ENCODE measurements around the gene LRP5. TPM values are rescaled to one million over a fixed set of nuclear protein-coding genes. Genes with fewer than 3 reads are reported as not detected.
"Not testable (repeated sequence)": the region's sequence is repeated elsewhere in the genome, so short reads cannot be mapped to it uniquely, and the experiment has no call there.

Gene LRP5
- polyA plus RNA-seq, 5 donors: 44.5 to 82.3 (median 60.7) TPM

DNA sequence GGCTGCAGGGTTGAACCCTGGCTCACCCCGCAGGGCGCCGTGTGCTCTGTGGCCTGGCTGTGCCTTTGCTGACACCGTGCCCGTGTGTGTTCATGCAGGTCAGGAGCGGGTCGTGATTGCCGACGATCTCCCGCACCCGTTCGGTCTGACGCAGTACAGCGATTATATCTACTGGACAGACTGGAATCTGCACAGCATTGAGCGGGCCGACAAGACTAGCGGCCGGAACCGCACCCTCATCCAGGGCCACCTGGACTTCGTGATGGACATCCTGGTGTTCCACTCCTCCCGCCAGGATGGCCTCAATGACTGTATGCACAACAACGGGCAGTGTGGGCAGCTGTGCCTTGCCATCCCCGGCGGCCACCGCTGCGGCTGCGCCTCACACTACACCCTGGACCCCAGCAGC lies 101.2 kb downstream of the LRP5 start:
- DNase-seq: no peak

GRCh38 chr11:68414496-68415221 lies 102.3 kb downstream of the LRP5 start:
- peak in 1 of 2 donors; percentile 25 for DNase-seq

DNA sequence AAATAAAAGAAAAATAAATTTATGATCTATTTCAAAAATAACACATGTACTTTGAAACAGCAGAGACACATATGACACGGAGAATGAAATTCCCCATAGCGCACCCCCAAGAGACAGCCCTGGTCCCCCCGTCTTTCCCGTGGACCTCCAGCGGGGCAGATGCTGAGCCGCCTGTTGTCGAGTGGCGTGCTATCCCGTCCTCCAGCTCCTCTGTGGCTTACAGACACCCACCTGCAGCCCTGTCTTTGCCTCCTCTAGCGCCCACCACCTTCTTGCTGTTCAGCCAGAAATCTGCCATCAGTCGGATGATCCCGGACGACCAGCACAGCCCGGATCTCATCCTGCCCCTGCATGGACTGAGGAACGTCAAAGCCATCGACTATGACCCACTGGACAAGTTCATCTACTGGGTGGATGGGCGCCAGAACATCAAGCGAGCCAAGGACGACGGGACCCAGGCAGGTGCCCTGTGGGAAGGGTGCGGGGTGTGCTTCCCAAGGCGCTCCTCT lies 103.7 kb downstream of the LRP5 start:
- DNase-seq: no peak

DNA sequence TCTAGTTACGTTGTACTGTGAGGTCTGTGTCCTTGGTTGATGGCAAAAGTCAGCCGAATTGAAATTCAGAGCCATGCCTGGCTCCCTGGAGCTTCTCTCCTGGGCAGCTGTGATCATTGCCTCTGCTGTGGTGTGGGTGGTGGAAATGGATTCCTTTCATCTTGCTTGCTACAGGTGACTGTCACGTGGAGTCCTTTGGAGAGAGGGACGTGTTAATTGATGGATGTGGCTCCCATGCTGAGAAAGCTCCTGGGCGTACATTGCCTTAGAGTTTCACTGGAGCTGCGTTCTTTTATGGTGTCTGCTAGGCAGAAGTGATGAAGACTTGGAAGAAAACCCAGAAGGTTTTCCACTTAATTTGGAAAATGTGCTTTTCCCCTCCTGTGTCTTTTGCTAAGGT lies 106.3 kb downstream of the LRP5 start:
- DNase-seq: no peak

DNA sequence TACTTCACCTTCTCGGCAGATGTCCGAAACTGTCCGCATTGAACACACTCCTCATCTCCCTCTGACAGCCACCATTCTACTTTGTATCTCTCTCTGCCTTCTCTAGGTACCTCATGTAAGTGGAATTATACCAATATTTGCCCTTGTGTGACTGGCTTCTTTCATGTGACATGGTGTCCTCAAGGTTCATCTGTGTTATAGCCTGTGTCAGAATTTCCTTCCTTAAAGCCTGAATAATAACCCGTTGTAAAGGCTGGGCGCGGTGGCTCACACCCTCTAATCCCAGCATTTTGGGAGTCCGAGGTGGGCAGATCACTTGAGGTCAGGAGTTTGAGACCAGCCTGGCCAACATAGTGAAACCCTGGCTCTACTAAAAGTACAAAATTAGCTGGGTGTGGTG lies 107.8 kb downstream of the LRP5 start:
- DNase-seq: no peak

GRCh38 chr11:68423481-68423880 lies 111.1 kb downstream of the LRP5 start:
- no peak for DNase-seq

- no peak for DNase-seq
These were observed 111.8 kb downstream of the LRP5 start for GRCh38 chr11:68424101-68424632.

GRCh38 chr11:68424981-68425865 lies 112.8 kb downstream of the LRP5 start:
- DNase-seq: no peak

- DNase-seq: no peak
These were observed 113.5 kb downstream of the LRP5 start for GRCh38 chr11:68425866-68426380.

DNA sequence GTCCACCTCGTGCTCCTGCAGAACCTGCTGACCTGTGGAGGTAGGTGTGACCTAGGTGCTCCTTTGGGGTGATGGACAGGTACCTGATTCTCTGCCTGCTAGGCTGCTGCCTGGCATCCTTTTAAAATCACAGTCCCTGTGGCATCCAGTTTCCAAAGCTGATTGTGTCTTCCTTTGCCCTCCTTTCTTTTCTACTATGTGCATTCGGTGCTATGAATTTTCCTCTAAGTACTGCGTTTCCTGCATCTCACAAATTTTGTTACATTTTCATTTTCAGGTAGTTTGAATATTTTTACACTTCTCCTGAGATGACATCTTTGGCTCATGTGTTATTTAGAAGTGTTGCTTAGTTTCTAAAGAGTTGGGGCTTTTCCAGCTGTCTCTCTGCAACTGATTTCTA lies 117.3 kb downstream of the LRP5 start:
- DNase-seq: no peak

DNA sequence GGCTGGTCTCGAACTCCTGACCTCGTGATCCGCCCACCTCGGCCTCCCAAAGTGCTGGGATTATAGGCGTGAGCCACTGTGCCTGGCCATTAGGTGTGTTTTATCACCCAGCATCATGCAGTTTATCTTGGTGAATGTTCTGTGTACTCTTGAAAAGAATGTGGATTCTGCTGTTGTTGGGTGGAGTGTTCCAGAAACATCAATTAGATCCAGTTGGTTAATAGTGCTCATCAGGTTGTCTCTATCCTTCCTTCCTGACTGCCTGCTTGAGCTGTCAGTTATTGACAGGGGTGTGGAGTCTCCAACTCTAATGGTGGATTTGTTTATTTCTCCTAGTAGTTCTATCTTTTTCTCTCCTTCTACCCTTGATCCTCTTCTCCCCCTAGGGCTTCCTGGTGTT lies 118.0 kb downstream of the LRP5 start:
- no peak for DNase-seq

DNA sequence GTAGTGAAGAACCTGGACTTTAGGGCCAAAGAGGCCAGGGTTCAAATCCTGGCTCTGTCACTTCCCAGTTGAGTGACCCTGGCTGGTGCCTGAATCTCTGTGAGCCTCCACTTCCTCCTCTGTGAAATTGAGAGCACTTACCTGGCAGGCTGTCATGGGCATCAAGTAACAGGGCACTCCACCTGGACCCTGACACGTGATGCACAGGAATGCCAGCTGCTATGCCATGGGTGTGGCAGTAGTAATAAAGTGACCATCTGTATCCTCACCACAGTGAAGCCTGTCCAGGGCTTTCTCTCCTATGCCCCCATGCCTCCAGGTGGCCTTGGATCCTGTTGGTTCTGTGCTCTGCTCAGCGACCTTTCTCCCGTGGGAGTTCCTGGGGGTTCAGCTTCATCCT lies 118.4 kb downstream of the LRP5 start:
- DNase-seq: no peak

DNA sequence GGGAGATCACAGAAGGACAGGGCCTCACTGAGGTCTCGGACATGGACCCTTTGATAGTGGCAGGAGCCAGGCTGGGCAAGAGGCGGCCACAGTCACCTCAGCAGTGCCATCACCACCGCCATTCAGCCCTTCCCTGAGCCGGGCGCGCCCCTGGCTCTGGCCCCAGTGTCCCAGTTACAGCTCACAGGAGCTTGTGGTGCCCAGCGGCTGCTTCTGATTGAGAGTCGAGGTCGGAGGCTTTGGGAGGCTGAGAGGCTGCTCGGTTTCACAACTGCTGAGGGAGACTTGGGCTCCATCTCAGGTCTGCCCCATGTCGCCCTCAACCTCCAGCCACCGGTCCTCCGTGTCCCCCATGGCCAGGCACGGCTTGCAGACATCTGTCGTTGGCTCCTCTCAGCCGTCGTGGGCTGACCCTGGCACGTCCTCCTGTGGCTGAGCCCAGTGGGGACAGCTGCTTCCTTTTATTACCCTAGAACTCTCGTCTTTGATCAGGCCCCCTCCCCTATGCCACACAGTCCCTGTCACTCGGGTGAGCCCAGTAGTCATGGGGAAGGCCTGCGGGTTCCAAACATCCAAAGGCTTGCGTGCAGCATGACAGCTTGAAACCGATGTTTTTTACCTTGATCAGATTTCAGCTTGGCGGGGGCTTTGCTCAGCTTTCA lies 119.7 kb downstream of the LRP5 start:
- DNase-seq: no peak

- no peak for DNase-seq
These were observed 120.5 kb downstream of the LRP5 start for GRCh38 chr11:68432874-68433273.

DNA sequence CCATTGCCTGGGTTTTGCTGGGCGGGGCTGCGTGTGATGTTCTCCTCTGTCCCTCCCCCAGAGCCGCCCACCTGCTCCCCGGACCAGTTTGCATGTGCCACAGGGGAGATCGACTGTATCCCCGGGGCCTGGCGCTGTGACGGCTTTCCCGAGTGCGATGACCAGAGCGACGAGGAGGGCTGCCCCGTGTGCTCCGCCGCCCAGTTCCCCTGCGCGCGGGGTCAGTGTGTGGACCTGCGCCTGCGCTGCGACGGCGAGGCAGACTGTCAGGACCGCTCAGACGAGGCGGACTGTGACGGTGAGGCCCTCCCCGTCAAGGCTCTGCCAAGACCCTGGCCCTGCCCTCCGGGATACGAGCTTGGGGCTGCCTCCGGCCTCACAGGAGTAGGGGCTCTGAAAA lies 121.2 kb downstream of the LRP5 start:
- DNase-seq: no peak

DNA sequence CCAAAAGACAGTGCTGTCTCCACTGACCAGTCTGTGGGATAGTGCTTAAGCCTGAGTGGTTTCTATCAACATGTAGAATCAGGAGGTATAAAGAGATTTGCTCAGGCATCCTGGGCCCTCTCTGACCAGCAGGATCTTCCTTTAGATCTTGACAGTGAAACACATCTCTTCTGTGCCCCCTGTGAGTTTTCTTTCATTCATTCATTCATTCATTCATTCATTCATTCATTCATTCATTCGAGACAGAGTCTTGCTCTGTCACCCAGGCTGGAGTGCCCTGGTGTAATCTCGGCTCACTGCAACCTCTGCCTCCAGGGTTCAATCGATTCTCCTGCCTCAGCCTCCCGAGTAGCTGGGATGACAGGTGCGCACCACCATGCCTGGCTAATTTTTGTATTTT lies 121.8 kb downstream of the LRP5 start:
- not testable (repeated sequence) for DNase-seq

GRCh38 chr11:68436162-68436888 lies 123.9 kb downstream of the LRP5 start:
- DNase-seq: no peak

GRCh38 chr11:68436985-68437926 lies 124.9 kb downstream of the LRP5 start:
- DNase-seq: no peak

- no peak for DNase-seq
These were observed 125.7 kb downstream of the LRP5 start for GRCh38 chr11:68437927-68438657.
